Measurements from ENCODE around the gene ALPG.
"Not testable (repeated sequence)": the region's sequence is repeated elsewhere in the genome, so short reads cannot be mapped to it uniquely, and the experiment has no call there.

ALPG gene

DNA sequence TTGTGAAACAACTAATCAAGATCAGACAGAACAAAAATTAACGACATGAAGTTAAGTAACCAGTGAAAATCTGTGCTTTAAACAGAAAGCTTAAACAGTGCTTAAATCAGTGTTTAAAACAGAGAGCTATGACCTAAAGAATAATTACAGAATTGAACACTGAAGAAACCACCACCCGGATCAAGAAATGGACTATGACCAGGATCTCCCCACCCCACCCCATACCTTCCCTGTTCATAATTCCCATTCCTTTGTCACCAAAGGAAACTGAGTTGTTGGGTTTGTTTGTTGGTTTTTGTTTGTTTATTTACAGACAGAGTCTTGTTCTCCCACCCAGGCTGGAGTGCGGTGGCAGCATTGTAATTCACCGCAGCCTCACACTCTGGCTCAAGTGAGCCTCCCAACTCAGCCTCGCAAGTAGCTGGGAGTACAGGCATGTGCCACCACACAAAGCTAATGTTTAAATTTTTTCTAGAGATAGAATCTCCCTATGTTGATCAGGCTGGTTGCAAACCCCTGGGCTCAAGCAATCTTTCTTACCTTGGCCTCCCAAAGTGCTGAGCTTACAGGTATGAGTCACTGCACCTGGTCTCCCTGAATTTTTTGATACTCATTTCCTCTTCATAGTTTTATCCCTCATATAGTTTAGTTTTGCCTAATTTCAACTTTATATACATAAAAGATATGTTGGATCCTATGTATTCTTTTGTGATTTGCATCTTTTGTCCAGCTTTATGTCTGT, 8.2 kb upstream of the ALPG start:
- no peak for DNase-seq (ENCODE audit: low read depth)

- DNase-seq (ENCODE audit: low read depth): no peak
Measured at GRCh38 chr2:232400256-232401015, 6.2 kb upstream of the ALPG start.

GRCh38 chr2:232402518-232402917, 4.1 kb upstream of the ALPG start:
- no peak for DNase-seq (ENCODE audit: low read depth)

DNA sequence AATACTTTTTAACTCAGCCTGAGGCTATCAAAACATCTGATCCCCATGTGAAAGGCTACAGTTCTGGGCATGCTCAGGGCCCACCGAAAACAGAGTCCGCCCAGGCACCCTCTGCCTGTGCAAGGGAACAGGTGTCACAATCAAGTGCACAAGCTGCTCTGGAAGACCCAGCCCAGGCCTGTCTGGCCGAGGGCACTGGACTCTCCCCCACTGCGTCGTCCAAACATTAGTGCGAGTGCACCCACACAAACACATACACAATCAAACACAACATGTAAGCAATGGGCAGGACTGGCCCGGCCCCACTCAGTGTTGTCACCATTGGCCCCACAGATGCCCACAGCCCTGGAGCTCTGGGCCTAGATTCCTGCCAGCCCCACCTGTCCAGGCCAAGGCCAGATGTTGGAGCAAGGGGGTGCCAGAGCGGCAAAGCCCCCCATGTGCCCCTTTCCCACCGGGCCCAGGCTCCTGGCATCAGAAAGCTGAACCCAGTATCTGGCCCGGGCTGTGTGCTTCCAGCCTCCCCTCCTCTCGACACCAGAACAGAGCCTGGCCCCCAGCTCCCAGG, 617 bp upstream of the ALPG start:
- no peak for DNase-seq (ENCODE audit: low read depth)

DNA sequence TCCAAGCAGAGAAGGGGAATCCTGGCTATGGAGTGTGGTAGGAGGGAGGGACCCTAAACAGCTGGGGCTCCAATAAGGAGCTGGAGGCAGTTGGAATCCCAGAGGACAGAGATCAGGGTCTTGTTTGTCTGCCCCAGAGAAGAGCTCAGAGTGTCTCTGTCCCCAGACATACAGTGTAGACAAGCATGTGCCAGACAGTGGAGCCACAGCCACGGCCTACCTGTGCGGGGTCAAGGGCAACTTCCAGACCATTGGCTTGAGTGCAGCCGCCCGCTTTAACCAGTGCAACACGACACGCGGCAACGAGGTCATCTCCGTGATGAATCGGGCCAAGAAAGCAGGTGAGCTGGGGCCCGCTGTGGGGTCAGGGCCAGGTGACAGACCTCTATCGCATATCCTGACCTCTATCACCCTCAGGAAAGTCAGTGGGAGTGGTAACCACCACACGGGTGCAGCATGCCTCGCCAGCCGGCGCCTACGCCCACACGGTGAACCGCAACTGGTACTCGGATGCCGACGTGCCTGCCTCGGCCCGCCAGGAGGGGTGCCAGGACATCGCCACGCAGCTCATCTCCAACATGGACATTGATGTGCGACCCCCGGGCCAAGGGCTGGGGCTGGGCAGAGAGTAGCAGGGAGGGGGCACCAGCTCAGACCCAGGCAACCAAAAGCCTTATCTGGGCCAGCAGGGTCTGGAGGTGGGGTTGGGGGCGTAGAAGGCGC, 945 bp downstream of the ALPG start:
- DNase-seq (ENCODE audit: low read depth): not testable (repeated sequence)

- not testable (repeated sequence) for DNase-seq (ENCODE audit: low read depth)
Measured at GRCh38 chr2:232408269-232408668, 1.6 kb downstream of the ALPG start.

DNA sequence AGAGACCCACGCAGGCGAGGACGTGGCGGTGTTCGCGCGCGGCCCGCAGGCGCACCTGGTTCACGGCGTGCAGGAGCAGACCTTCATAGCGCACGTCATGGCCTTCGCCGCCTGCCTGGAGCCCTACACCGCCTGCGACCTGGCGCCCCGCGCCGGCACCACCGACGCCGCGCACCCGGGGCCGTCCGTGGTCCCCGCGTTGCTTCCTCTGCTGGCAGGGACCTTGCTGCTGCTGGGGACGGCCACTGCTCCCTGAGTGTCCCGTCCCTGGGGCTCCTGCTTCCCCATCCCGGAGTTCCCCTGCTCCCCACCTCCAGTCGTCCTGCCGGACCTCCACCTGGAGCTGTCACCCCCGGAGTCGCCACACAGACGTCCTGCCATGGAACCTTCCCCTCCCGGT, 3.0 kb downstream of the ALPG start:
- DNase-seq (ENCODE audit: low read depth): not testable (repeated sequence)

DNA sequence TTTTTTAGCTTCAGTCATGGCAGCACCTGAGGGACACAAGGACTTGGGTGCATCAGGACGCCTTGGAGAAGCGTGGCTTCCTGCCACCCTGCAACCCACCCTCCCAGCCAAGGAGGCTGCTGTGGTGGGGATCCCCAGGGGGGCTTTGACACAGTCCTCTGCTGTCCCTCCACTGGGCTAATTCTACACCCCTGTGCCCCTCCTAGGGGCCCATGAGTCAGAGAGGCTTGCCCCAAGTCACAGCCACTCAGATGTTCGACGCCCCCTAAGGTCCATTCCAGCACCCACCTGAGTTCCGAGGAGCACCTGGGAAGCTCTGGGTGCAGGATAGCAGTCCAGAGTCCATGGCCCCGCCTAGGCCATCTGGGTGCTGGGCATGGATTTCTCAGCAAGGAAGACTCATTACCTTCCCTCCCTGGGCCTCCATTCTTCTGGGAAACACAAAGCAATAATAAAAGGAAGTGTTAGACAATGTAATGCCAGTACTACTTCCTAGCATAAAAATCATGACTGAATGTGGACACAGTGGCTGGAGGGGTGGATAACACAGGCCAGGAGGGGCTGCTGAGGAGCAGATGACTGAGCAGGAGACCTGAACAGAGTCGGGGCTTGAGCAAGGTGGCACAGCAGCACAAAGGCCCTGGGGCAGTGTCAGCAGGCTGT, 3.7 kb downstream of the ALPG start:
- no peak for DNase-seq (ENCODE audit: low read depth)

GRCh38 chr2:232411901-232412629, 5.4 kb downstream of the ALPG start:
- no peak for DNase-seq (ENCODE audit: low read depth)

DNA sequence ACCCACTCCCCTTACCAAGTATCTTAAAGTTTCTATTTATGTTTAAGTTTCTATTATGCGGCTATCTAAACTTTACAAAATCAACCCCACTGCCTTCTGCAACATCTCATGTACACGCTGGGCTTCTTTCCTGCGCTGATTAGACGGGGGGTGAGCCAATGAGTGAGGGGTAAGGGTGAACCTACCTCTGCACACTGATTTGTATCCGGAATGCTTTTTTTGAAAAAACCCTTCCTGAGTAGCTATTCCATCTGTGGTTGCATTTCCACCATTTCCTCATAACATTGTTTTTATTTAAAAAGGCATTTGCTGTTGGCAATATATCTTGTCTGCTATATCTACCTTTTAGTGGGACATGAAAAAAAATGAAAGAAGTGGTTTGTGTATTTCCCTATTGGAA, 6.3 kb downstream of the ALPG start:
- DNase-seq (ENCODE audit: low read depth): no peak

GRCh38 chr2:232415138-232415690, 8.6 kb downstream of the ALPG start:
- no peak for DNase-seq (ENCODE audit: low read depth)

- DNase-seq (ENCODE audit: low read depth): no peak
Measured at GRCh38 chr2:232415736-232416520, 9.3 kb downstream of the ALPG start.

DNA sequence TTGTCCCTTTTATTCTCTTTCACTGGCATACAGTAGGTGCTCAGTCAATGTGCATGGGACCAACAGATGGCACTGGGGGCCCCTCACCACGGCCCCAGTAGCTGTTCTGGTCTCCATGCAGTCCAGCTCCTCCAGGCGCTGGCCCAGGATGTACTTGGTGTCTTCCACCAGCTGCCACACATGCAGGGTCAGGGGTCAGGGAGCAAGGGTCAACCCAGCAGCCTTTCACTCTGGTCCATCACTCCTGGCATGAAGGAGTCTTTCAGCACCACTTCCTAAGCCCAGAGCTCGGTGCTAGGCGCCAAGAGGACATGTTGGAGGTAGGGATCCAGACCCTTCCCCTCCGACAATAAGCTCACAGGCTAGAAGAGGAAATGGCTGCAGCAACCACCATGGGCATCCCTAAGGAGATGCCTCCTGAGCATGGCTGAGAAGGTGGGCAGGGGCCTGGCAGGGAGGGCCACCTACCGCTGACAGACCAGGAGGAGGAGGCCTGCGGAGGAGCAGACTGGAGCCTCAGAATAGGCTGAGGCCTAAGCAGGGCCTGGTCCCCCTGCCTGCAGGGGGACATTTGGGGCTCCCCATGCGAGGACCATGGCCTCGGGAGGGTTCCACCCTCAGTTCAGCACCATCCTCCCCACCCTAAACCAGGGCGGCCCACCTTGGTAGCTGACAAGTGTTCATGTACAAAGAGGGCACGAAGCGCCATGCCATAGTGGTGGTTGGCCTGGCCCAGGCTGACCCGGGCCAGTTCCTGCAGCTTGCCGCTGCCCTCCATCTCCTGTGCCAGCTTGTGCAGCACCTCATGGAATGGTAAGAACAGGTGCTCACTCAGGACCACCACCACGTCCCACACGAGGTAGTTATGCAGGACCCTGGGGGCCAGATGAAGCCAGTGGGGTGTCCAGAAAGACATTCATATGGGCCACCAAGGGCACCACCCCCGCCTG, 10.2 kb downstream of the ALPG start:
- no peak for DNase-seq (ENCODE audit: low read depth)

DNA sequence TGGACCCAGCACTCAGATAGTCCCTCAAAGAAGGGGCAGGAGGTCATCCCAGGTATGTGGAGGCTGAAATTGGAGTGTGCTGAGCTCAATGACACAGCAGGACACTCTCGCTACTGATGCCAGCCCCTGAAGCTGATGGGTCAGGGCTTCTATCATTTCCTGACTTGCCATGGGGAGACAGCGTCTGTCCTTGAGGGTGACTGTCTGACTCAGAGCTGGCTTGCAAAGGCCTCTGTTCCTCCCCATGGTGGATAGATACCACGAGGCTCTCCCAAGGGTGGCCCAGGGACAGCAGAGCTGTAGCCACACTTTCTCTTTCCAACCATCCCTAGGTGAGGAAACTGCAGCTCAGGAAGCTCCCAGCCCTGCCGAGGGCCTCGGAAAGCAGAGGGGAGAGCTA, 10.8 kb downstream of the ALPG start:
- DNase-seq (ENCODE audit: low read depth): no peak

- DNase-seq (ENCODE audit: low read depth): no peak
Measured at GRCh38 chr2:232418056-232418455, 11.4 kb downstream of the ALPG start.

GRCh38 chr2:232418466-232419244, 12.0 kb downstream of the ALPG start:
- no peak for DNase-seq (ENCODE audit: low read depth)

GRCh38 chr2:232419245-232420072, 12.8 kb downstream of the ALPG start:
- no peak for DNase-seq (ENCODE audit: low read depth)

Data from stimulated activated CD8-positive, alpha-beta memory T cell treated with anti-CD3 and anti-CD28 coated beads, Interleukin-12 subunit alpha, Interleukin-12 subunit beta, amount 100 ng/mL, for 4 hours (primary cell).